ENCODE results near the gene EMP1.

EMP1 gene

DNA sequence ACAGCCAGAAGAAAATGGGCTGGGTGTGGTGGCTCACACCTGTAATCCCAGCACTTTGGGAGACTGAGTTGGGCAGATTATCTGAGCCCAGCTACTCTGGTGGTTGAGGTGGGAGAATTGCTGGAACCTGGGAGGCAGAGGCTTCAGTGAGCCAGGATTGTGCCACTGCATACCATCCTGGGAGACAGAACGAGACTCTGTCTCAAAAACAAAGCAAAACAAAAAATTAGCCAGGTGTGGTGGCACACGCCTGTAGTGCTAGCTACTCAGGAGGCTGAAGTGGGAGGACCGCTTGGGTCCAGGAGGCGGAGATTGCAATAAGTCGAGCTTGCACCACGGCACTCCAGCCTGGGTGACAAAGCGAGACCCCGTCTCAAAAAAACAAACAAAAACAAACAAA lies 3.8 kb upstream of the EMP1 start:
- ATAC-seq: no peak
- TF ChIP-seq ZC3H10 (CRISPR knock-in tag; IDR thresholded peaks at IDR 0.05): no peak
- TF ChIP-seq ZNF70 (CRISPR knock-in tag; IDR thresholded peaks at IDR 0.05): no peak
- TF ChIP-seq, protein P1, sequence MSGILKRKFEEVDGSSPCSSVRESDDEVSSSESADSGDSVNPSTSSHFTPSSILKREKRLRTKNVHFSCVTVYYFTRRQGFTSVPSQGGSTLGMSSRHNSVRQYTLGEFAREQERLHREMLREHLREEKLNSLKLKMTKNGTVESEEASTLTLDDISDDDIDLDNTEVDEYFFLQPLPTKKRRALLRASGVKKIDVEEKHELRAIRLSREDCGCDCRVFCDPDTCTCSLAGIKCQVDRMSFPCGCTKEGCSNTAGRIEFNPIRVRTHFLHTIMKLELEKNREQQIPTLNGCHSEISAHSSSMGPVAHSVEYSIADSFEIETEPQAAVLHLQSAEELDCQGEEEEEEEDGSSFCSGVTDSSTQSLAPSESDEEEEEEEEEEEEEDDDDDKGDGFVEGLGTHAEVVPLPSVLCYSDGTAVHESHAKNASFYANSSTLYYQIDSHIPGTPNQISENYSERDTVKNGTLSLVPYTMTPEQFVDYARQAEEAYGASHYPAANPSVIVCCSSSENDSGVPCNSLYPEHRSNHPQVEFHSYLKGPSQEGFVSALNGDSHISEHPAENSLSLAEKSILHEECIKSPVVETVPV (CRISPR knock-in tag; IDR thresholded peaks at IDR 0.05): no peak
- TF ChIP-seq GLIS3 (CRISPR knock-in tag; IDR thresholded peaks at IDR 0.05): no peak
- no peak for TF ChIP-seq BACH2 (CRISPR knock-in tag; IDR thresholded peaks at IDR 0.05; ENCODE audit: borderline replicate concordance)
- TF ChIP-seq ZFP30 (CRISPR knock-in tag; IDR thresholded peaks at IDR 0.05): no peak
- TF ChIP-seq SNAI2 (CRISPR knock-in tag; IDR thresholded peaks at IDR 0.05): no peak
- TF ChIP-seq ZNF8 (CRISPR knock-in tag; IDR thresholded peaks at IDR 0.05): no peak
- no peak for TF ChIP-seq ESRRG (CRISPR knock-in tag; IDR thresholded peaks at IDR 0.05)
- TF ChIP-seq ZNF565 (CRISPR knock-in tag; conservative IDR thresholded peaks at IDR 0.05; ENCODE audit: low read depth): no peak
- TF ChIP-seq, protein P2, sequence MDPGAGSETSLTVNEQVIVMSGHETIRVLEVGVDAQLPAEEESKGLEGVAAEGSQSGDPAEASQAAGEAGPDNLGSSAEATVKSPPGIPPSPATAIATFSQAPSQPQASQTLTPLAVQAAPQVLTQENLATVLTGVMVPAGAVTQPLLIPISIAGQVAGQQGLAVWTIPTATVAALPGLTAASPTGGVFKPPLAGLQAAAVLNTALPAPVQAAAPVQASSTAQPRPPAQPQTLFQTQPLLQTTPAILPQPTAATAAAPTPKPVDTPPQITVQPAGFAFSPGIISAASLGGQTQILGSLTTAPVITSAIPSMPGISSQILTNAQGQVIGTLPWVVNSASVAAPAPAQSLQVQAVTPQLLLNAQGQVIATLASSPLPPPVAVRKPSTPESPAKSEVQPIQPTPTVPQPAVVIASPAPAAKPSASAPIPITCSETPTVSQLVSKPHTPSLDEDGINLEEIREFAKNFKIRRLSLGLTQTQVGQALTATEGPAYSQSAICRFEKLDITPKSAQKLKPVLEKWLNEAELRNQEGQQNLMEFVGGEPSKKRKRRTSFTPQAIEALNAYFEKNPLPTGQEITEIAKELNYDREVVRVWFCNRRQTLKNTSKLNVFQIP (CRISPR knock-in tag; IDR thresholded peaks at IDR 0.05; ENCODE audit: borderline replicate concordance, low read depth): no peak
- no peak for TF ChIP-seq ZFP3 (CRISPR knock-in tag; IDR thresholded peaks at IDR 0.05)
- TF ChIP-seq, protein P3, sequence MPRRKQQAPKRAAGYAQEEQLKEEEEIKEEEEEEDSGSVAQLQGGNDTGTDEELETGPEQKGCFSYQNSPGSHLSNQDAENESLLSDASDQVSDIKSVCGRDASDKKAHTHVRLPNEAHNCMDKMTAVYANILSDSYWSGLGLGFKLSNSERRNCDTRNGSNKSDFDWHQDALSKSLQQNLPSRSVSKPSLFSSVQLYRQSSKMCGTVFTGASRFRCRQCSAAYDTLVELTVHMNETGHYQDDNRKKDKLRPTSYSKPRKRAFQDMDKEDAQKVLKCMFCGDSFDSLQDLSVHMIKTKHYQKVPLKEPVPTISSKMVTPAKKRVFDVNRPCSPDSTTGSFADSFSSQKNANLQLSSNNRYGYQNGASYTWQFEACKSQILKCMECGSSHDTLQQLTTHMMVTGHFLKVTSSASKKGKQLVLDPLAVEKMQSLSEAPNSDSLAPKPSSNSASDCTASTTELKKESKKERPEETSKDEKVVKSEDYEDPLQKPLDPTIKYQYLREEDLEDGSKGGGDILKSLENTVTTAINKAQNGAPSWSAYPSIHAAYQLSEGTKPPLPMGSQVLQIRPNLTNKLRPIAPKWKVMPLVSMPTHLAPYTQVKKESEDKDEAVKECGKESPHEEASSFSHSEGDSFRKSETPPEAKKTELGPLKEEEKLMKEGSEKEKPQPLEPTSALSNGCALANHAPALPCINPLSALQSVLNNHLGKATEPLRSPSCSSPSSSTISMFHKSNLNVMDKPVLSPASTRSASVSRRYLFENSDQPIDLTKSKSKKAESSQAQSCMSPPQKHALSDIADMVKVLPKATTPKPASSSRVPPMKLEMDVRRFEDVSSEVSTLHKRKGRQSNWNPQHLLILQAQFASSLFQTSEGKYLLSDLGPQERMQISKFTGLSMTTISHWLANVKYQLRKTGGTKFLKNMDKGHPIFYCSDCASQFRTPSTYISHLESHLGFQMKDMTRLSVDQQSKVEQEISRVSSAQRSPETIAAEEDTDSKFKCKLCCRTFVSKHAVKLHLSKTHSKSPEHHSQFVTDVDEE (CRISPR knock-in tag; IDR thresholded peaks at IDR 0.05): no peak

DNA sequence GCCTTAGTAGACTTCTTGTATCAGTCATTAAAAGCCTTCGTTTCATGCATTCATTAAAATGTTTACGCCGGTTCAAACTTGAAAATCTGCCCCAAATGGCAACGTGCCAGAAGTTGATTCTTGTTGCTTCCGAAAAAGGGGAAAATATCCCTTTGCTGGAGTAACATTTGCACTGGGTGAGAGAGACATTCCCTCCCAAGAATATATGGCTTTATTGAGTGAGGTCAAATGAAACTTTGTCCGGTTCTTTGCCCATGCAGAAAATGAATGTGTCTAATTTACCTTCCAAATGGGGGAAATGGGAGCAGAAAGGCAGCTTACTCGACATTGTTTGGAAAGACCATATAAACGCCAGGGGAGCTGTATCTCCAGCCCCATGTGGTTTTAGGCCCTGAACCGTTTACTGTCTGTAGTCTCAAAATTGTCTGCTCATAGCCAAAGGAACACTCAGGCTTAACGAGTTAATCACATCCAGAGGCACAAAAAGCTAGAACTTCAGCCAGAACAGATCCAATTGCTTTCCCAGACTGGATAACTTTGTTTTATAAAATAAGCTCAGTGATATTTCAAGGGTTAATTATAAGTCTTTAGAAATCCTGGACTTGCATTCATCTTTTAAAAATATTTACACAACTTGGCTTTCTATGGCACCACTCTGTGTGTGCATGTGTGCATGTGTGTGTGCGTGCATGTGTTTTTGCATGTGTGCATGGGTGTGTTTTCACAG lies 2.9 kb upstream of the EMP1 start:
- ATAC-seq: no peak
- no peak for TF ChIP-seq ARNTL (CRISPR knock-in tag; IDR thresholded peaks at IDR 0.05; ENCODE audit: borderline replicate concordance, low read depth)
- no peak for TF ChIP-seq ZNF8 (CRISPR knock-in tag; IDR thresholded peaks at IDR 0.05)
- TF ChIP-seq SNAI2 (CRISPR knock-in tag; IDR thresholded peaks at IDR 0.05): no peak
- no peak for TF ChIP-seq OSR1 (CRISPR knock-in tag; IDR thresholded peaks at IDR 0.05)
- no peak for TF ChIP-seq ZNF70 (CRISPR knock-in tag; IDR thresholded peaks at IDR 0.05)
- no peak for TF ChIP-seq BACH2 (CRISPR knock-in tag; IDR thresholded peaks at IDR 0.05; ENCODE audit: borderline replicate concordance)
- TF ChIP-seq PPARA (CRISPR knock-in tag; IDR thresholded peaks at IDR 0.05; ENCODE audit: borderline replicate concordance): no peak
- TF ChIP-seq, protein P1 (CRISPR knock-in tag; IDR thresholded peaks at IDR 0.05): no peak
- TF ChIP-seq, protein P3 (CRISPR knock-in tag; IDR thresholded peaks at IDR 0.05): no peak
- TF ChIP-seq TCF4 (CRISPR knock-in tag; IDR thresholded peaks at IDR 0.05; ENCODE audit: borderline replicate concordance): no peak
- no peak for TF ChIP-seq RARB (CRISPR knock-in tag; IDR thresholded peaks at IDR 0.05)
- no peak for TF ChIP-seq CSDC2 (CRISPR knock-in tag; IDR thresholded peaks at IDR 0.05)

Measured in SK-N-SH treated with all-trans-retinoic acid at 6 μM for 48 hours (cell line).